DND-41 (cell line): ENCODE measurements around the gene LRRC32.

ENCODE experiments used
- EZH2 ChIP-seq: IDR thresholded peaks from 3 replicates; pipeline ENCODE4 v1.6.1; 2012; ENCODE audit warnings: borderline replicate concordance, low read depth, mild to moderate bottlenecking, moderate library complexity, low read length, inconsistent platforms; ENCODE audit not compliant: severe bottlenecking
- TF ChIP-seq, protein P1 (sequence below): IDR thresholded peaks from 2 replicates; pipeline ENCODE4 v1.5.1; 2012; ENCODE audit warnings: borderline replicate concordance, low read length, moderate library complexity, mild to moderate bottlenecking; ENCODE audit not compliant: poor library complexity, severe bottlenecking; ENCODE audit errors: extremely low read depth

DNA sequence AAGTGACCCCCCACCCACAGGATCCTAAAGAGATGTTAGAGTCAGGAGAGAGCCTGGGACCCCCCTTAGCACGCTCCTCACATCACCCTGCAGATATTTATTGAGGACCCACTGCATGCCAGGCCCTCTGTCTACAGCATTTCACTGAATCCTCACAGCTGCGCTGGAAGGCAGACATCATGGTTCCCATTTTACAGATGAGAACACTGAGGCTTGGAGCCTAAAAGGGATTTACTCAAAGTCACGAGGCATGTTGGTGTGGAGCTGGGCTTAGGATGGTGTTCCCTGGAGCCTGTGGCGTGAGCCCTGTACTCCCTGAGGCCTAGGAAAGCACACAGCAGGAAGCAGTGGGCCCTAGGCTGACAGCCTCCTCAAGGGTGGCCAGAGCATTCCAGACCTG, 39.2 kb upstream of the LRRC32 start:
- TF ChIP-seq, protein P1, sequence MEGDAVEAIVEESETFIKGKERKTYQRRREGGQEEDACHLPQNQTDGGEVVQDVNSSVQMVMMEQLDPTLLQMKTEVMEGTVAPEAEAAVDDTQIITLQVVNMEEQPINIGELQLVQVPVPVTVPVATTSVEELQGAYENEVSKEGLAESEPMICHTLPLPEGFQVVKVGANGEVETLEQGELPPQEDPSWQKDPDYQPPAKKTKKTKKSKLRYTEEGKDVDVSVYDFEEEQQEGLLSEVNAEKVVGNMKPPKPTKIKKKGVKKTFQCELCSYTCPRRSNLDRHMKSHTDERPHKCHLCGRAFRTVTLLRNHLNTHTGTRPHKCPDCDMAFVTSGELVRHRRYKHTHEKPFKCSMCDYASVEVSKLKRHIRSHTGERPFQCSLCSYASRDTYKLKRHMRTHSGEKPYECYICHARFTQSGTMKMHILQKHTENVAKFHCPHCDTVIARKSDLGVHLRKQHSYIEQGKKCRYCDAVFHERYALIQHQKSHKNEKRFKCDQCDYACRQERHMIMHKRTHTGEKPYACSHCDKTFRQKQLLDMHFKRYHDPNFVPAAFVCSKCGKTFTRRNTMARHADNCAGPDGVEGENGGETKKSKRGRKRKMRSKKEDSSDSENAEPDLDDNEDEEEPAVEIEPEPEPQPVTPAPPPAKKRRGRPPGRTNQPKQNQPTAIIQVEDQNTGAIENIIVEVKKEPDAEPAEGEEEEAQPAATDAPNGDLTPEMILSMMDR, result no peak
- no peak for TF ChIP-seq EZH2
